Thymus (tissue), 11 donors: ENCODE data around the gene GLT1D1. TPM values are rescaled to one million over a fixed set of nuclear protein-coding genes. Genes with fewer than 3 reads are reported as not detected.
"Not testable (repeated sequence)": the region's sequence is repeated elsewhere in the genome, so short reads cannot be mapped to it uniquely, and the experiment has no call there.

Source experiments
- DNase-seq, 9 donors: peaks; one replicate each; pipeline ENCODE4 v3.0.0-alpha.2; 2013; ENCODE audit warnings: low spot score in 9 of 9, low read depth in 6 of 9, missing footprints in 1 of 9
- H3K27ac ChIP-seq, 2 donors: one replicate each; pipeline ENCODE4 v1.5.1; 2013; ENCODE audit warnings: control low read depth in 1 of 2, low read depth in 1 of 2, low read length in 1 of 2, mild to moderate bottlenecking in 1 of 2, moderate library complexity in 1 of 2
- H3K27me3 ChIP-seq, 2 donors: one replicate each; pipeline ENCODE4 v1.5.1; 2013; ENCODE audit warnings: low read length in 1 of 2; ENCODE audit not compliant: control insufficient read depth in 2 of 2, insufficient read depth in 1 of 2
- H3K36me3 ChIP-seq, 2 donors: one replicate each; pipeline ENCODE4 v1.5.1; 2013; ENCODE audit warnings: low read length in 1 of 2, mild to moderate bottlenecking in 1 of 2, moderate library complexity in 1 of 2; ENCODE audit not compliant: control insufficient read depth in 2 of 2, insufficient read depth in 2 of 2
- H3K4me1 ChIP-seq, 2 donors: one replicate each; pipeline ENCODE4 v1.5.1; 2013; ENCODE audit warnings: low read length in 2 of 2; ENCODE audit not compliant: control insufficient read depth in 2 of 2, insufficient read depth in 2 of 2
- H3K4me3 ChIP-seq, 2 donors: one replicate each; pipeline ENCODE4 v1.5.1; 2013; ENCODE audit warnings: low read length in 2 of 2, control low read depth in 1 of 2, mild to moderate bottlenecking in 1 of 2
- H3K9me3 ChIP-seq, 2 donors: one replicate each; pipeline ENCODE4 v1.5.1; 2013; ENCODE audit warnings: low read length in 1 of 2, mild to moderate bottlenecking in 1 of 2; ENCODE audit not compliant: control insufficient read depth in 2 of 2, insufficient read depth in 1 of 2
- WGBS: extraction: QIAGEN DNeasy Blood & Tissue Kit; methylation state at CpG from one replicate; pipeline ENCODE4 v1.1.7; 2013; 5-methylcytosine and 5-hydroxymethylcytosine counted together
- polyA plus RNA-seq: library from polyadenylated mRNA; stranded (reverse); fragments of 200-250 nt; gene quantifications from one replicate; pipeline ENCODE4 v1.2.3, GENCODE V29; 2013
- total RNA-seq: library from RNA; stranded (reverse); fragments of 120-200 nt; gene quantifications from one replicate; pipeline ENCODE4 v1.2.4, GENCODE V29; 2013
- donor health status: healthy.

Gene GLT1D1
- total and polyA plus RNA-seq, 2 donors: 0.33 to 1.1 TPM

GRCh38 chr12:128848371-128848770, 4.9 kb upstream of the GLT1D1 start:
- Histone ChIP-seq H3K27ac (no peak overlapping the region), H3K4me1 (no peaks in the 10 kb centered on the region), H3K36me3 (no peaks in the 10 kb centered on the region), H3K4me3 (no peak overlapping the region), H3K27me3 (peaks cover 19 to 24% of the 10 kb centered on the region in 2 donors), H3K9me3 (no peaks in the 10 kb centered on the region)
- 98% methylated on average over 14 of the region's 14 CpGs for WGBS
- no peak for DNase-seq

- DNase-seq: not testable (repeated sequence)
- 71% methylated on average over 6 of the region's 6 CpGs for WGBS
These were observed 3.5 kb upstream of the GLT1D1 start for GRCh38 chr12:128849806-128850205.

GRCh38 chr12:128850400-128850799, 2.9 kb upstream of the GLT1D1 start:
- H3K27me3 ChIP-seq: peaks cover 36 to 39% of the 10 kb centered on the region in 2 donors
- no peak for DNase-seq
- H3K36me3 ChIP-seq: no peaks in the 10 kb centered on the region
- no peak overlapping the region for H3K4me3 ChIP-seq
- WGBS: 79% methylated on average over 3 of the region's 3 CpGs
- H3K9me3 ChIP-seq: no peaks in the 10 kb centered on the region
- peaks cover 0 to 3% of the 10 kb centered on the region in 2 donors for H3K4me1 ChIP-seq
- no peak overlapping the region for H3K27ac ChIP-seq

More at GRCh38 chr12:128849806-128850205, 3.5 kb upstream of the GLT1D1 start:
- not testable (repeated sequence) for H3K36me3 ChIP-seq, H3K4me1 ChIP-seq, H3K9me3 ChIP-seq, H3K27ac ChIP-seq, H3K4me3 ChIP-seq
- H3K27me3 ChIP-seq: peaks cover 31 to 38% of the 10 kb centered on the region in 2 donors

GRCh38 chr12:128851429-128851828, 1.8 kb upstream of the GLT1D1 start:
- not testable (repeated sequence) for DNase-seq, H3K9me3 ChIP-seq, H3K4me3 ChIP-seq, H3K4me1 ChIP-seq, H3K36me3 ChIP-seq, H3K27ac ChIP-seq
- 90% methylated on average over 7 of the region's 7 CpGs for WGBS
- H3K27me3 ChIP-seq: peaks cover 38 to 39% of the 10 kb centered on the region in 2 donors

- DNase-seq: no peak
- 88% methylated on average over 8 of the region's 8 CpGs for WGBS
- no peak overlapping the region for H3K4me3 ChIP-seq
- peaks cover 0 to 3% of the 10 kb centered on the region in 2 donors for H3K4me1 ChIP-seq
- no peaks in the 10 kb centered on the region for H3K9me3 ChIP-seq
- no peak overlapping the region for H3K27ac ChIP-seq
- no peaks in the 10 kb centered on the region for H3K36me3 ChIP-seq
- H3K27me3 ChIP-seq: peaks cover 38 to 39% of the 10 kb centered on the region in 2 donors
These were observed 1.1 kb upstream of the GLT1D1 start for GRCh38 chr12:128852026-128852698.

GRCh38 chr12:128853600-128854197, 421 bp downstream of the GLT1D1 start:
- no peak for DNase-seq
- peak overlapping the region in 1 of 2 donors; percentile 39 for H3K4me3 ChIP-seq
- H3K4me1 ChIP-seq: peaks cover 0 to 3% of the 10 kb centered on the region in 2 donors
- H3K36me3 ChIP-seq: no peaks in the 10 kb centered on the region
- H3K9me3 ChIP-seq: no peaks in the 10 kb centered on the region
- peaks cover 38 to 39% of the 10 kb centered on the region in 2 donors for H3K27me3 ChIP-seq
- WGBS: 2% methylated on average over 74 of the region's 74 CpGs
- no peak overlapping the region for H3K27ac ChIP-seq

GRCh38 chr12:128856035-128856790, 2.9 kb downstream of the GLT1D1 start:
- WGBS: 97% methylated on average over 9 of the region's 9 CpGs
- no peak overlapping the region for H3K27ac ChIP-seq

GRCh38 chr12:128856791-128857078, 3.5 kb downstream of the GLT1D1 start:
- Histone ChIP-seq H3K36me3 (no peaks in the 10 kb centered on the region), H3K27me3 (peaks cover 31 to 32% of the 10 kb centered on the region in 2 donors), H3K9me3 (no peaks in the 10 kb centered on the region), H3K4me3 (no peak overlapping the region), H3K27ac (no peak overlapping the region), H3K4me1 (peaks cover 0 to 3% of the 10 kb centered on the region in 2 donors)
- DNase-seq: no peak
- 97% methylated on average over 7 of the region's 7 CpGs for WGBS

More at GRCh38 chr12:128856035-128856790, 2.9 kb downstream of the GLT1D1 start:
- no peak for DNase-seq
- Histone ChIP-seq H3K36me3 (no peaks in the 10 kb centered on the region), H3K27me3 (peaks cover 33 to 35% of the 10 kb centered on the region in 2 donors), H3K4me1 (peaks cover 0 to 3% of the 10 kb centered on the region in 2 donors), H3K4me3 (no peak overlapping the region), H3K9me3 (no peaks in the 10 kb centered on the region)

GRCh38 chr12:128857133-128857763, 4.0 kb downstream of the GLT1D1 start:
- no peak overlapping the region for H3K27ac ChIP-seq
- H3K9me3 ChIP-seq: no peaks in the 10 kb centered on the region
- H3K27me3 ChIP-seq: peaks cover 25 to 28% of the 10 kb centered on the region in 2 donors
- no peak overlapping the region for H3K4me3 ChIP-seq
- no peak for DNase-seq
- H3K36me3 ChIP-seq: no peaks in the 10 kb centered on the region
- peaks cover 0 to 3% of the 10 kb centered on the region in 2 donors for H3K4me1 ChIP-seq
- 58% methylated on average over 9 of the region's 9 CpGs for WGBS
